Measurements from ENCODE around the gene ARHGAP23. TPM values are rescaled to one million over a fixed set of nuclear protein-coding genes. Genes with fewer than 3 reads are reported as not detected.

ARHGAP23 gene
- polyA plus RNA-seq, 3 donors = 0.03 to 0.21 (median 0.09) TPM

- TF ChIP-seq CTCF (IDR thresholded peaks at IDR 0.05) = no peak
Observed at GRCh38 chr17:38400286-38400685, 28.0 kb upstream of the ARHGAP23 start.

GRCh38 chr17:38401459-38401858 lies 26.8 kb upstream of the ARHGAP23 start:
- intact Hi-C loops (cut with micrococcal nuclease) = no loop called here
- Histone ChIP-seq H3K4me2 (replicated peaks; ENCODE audit: extremely low read depth, low read length, poor library complexity, severe bottlenecking) (no peak overlapping the region), H3K27ac (ENCODE audit: low read depth in 1 of 2, low read length in 2 of 2) (no peak overlapping the region), H3K9ac (ENCODE audit: insufficient read depth, low read length, poor library complexity, severe bottlenecking) (no peak overlapping the region), H3K4me3 (replicated peaks in 1 of 3; ENCODE audit: low read depth in 2 of 3, low read length in 3 of 3) (no peak overlapping the region), H3K36me3 (replicated peaks in 1 of 2; ENCODE audit: control insufficient read depth in 1 of 2, insufficient read depth in 2 of 2, low read length in 2 of 2) (peaks cover 38 to 56% of the 10 kb centered on the region in 2 donors), H2AFZ (ENCODE audit: insufficient read depth, low read depth, low read length, poor library complexity, severe bottlenecking) (no peak overlapping the region), H3K9me3 (replicated peaks in 1 of 2; ENCODE audit: control insufficient read depth in 1 of 2, insufficient read depth in 1 of 2, low read length in 2 of 2) (no peaks in the 10 kb centered on the region), H4K20me1 (ENCODE audit: insufficient read depth, low read length) (no peaks in the 10 kb centered on the region), H3K4me1 (ENCODE audit: control insufficient read depth in 1 of 2, insufficient read depth in 2 of 2, low read length in 2 of 2) (no peaks in the 10 kb centered on the region), H3K27me3 (ENCODE audit: control insufficient read depth in 2 of 2, insufficient read depth in 2 of 2, low read length in 2 of 2) (no peaks in the 10 kb centered on the region), H3K79me2 (ENCODE audit: insufficient read depth, low read length) (no peaks in the 10 kb centered on the region)
- Mint-ChIP-seq H3K9me3 (no peaks in the 10 kb centered on the region), H3K4me1 (peaks cover 4% of the 10 kb centered on the region), H3K36me3 (peaks cover 57 to 59% of the 10 kb centered on the region in 2 donors), H3K27me3 (ENCODE audit: low read depth in 3 of 3) (no peaks in the 10 kb centered on the region), H3K27ac (peak overlapping the region in 2 of 7 donors; percentile 28 to 55), H3K4me3 (no peak overlapping the region)
- TF ChIP-seq CTCF (IDR thresholded peaks at IDR 0.05) = no peak
- no peak for DNase-seq
- 88% methylated on average over 3 of the region's 4 CpGs for WGBS (ENCODE audit: insufficient coverage)

More at GRCh38 chr17:38400286-38400685, 28.0 kb upstream of the ARHGAP23 start:
- no peak for DNase-seq
- Mint-ChIP-seq H3K27me3 (ENCODE audit: low read depth in 3 of 3) (no peaks in the 10 kb centered on the region), H3K36me3 (peaks cover 68 to 70% of the 10 kb centered on the region in 2 donors), H3K27ac (no peak overlapping the region), H3K4me3 (no peak overlapping the region), H3K4me1 (peaks cover 4% of the 10 kb centered on the region), H3K9me3 (no peaks in the 10 kb centered on the region)
- WGBS (ENCODE audit: insufficient coverage) = 95% methylated on average over 2 of the region's 6 CpGs
- Histone ChIP-seq H3K4me1 (ENCODE audit: control insufficient read depth in 1 of 2, insufficient read depth in 2 of 2, low read length in 2 of 2) (no peaks in the 10 kb centered on the region), H3K4me3 (replicated peaks in 1 of 3; ENCODE audit: low read depth in 2 of 3, low read length in 3 of 3) (no peak overlapping the region), H3K9ac (ENCODE audit: insufficient read depth, low read length, poor library complexity, severe bottlenecking) (no peak overlapping the region), H2AFZ (ENCODE audit: insufficient read depth, low read depth, low read length, poor library complexity, severe bottlenecking) (no peak overlapping the region), H3K27me3 (ENCODE audit: control insufficient read depth in 2 of 2, insufficient read depth in 2 of 2, low read length in 2 of 2) (no peaks in the 10 kb centered on the region), H3K36me3 (replicated peaks in 1 of 2; ENCODE audit: control insufficient read depth in 1 of 2, insufficient read depth in 2 of 2, low read length in 2 of 2) (peaks cover 49 to 68% of the 10 kb centered on the region in 2 donors), H3K9me3 (replicated peaks in 1 of 2; ENCODE audit: control insufficient read depth in 1 of 2, insufficient read depth in 1 of 2, low read length in 2 of 2) (no peaks in the 10 kb centered on the region), H4K20me1 (ENCODE audit: insufficient read depth, low read length) (no peaks in the 10 kb centered on the region), H3K27ac (ENCODE audit: low read depth in 1 of 2, low read length in 2 of 2) (no peak overlapping the region), H3K4me2 (replicated peaks; ENCODE audit: extremely low read depth, low read length, poor library complexity, severe bottlenecking) (no peak overlapping the region), H3K79me2 (ENCODE audit: insufficient read depth, low read length) (no peaks in the 10 kb centered on the region)
- intact Hi-C loops (cut with micrococcal nuclease) = no loop called here
